Amniotic stem cell (primary cell): ENCODE data around the gene WBP4.
"Not testable (repeated sequence)": the region's sequence is repeated elsewhere in the genome, so short reads cannot be mapped to it uniquely, and the experiment has no call there.

ENCODE experiments used
- DNase-seq: peaks from one replicate; lab custom pipeline; 2025; lab: John Stamatoyannopoulos, UW

Gene WBP4

GRCh38 chr13:41085961-41086585, 24.8 kb downstream of the WBP4 start:
- no peak for DNase-seq

DNA sequence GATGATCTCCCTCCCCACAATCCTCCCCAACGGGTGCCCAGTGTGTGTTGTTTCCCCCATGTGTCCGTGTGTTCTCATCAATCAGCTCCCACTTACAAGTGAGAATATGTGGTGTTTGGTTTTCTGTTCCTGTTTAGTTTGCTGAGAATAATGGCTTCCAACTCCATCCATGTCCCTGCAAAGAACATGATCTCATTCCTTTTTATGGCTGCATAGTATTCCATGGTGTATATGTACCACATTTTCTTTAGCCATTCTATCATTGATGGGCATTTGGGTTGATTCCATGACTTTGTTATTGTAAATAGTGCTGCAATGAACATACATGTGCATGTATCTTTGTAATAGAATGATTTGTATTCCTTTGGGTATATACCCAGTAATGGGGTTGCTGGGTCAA, 34.4 kb downstream of the WBP4 start:
- DNase-seq: not testable (repeated sequence)

DNA sequence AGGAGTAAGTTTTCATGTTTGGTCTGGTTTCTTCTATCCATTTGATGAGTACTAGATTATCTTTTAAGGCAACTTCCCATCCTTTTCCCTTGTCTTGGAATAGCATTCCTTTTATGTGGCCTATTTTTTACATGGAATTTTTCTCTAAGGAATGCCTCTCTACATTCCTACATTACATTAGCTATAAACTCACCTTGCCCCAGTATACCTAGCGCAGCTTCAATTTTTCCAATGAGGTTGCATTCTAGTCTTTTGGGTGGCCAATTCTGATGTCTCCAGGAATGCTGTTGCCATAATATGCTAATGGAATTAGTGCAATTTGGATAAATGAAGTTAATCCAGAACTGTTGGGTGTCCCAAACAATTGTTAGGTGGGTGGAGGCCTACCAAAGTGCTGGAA, 37.5 kb downstream of the WBP4 start:
- DNase-seq: no peak

DNA sequence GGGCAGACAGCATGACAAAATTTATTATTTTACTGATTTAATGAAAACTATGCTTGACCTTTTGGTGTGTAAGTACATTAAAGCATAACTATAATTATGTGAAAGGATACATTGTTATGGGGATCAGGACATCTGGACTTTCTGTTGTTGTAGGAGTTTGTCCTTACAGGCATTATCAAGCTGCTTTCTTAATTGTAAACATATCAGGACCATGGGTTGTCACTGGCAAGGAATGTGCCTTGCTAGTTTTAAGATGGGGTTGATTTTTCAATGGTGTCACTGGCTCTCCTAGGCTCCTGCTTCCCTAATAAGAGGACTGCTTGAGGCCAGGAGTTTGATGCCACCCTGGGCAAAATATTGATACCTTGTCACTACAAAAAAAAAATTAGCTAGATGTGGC, 38.7 kb downstream of the WBP4 start:
- DNase-seq: no peak

DNA sequence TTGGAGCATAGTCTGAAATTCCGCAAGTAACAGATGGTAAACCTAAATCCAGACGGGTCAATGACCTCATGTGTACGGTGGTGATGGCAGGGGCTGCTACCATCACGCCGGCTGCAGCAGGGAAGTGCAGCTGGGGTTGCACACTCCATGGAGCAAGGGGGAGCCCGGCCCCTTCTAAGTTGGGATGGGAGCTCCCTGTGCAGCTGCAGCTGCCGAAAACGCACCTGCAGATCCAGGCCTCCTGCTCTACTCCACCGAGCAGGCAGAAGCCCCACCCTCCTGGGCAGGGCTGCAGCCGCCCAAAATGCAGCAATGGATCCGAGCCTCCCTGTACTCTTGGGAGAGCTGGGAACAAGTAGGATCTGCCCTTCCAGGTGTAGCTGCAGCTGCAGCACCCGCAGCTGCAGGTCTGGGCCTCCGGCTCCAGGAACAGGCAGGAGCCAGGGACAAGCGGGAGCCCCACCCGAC, 45.8 kb downstream of the WBP4 start:
- no peak for DNase-seq

GRCh38 chr13:41107584-41108014, 46.3 kb downstream of the WBP4 start:
- DNase-seq: no peak

DNA sequence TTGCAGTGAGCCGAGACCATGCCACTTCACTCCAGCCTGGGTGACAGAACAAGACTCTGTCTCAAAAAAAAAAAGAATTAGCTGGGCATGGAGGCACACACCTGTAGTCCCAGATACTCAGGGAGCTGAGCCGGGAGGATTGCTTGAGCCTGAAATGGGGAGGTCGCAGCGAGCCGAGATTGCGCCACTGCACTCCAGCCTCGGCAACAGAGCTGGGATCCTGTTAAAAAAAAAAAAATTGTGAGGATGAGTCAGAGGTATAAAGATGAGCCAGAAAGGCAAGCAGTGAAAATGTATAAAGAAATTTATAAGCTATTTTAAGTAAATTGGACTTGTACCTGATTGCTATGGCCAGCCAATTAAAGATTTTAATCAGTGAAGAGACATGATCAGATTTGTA, 50.1 kb downstream of the WBP4 start:
- no peak for DNase-seq

GRCh38 chr13:41117869-41118268, 56.6 kb downstream of the WBP4 start:
- no peak for DNase-seq

GRCh38 chr13:41122838-41123237, 61.5 kb downstream of the WBP4 start:
- DNase-seq: no peak

GRCh38 chr13:41127701-41128100, 66.4 kb downstream of the WBP4 start:
- no peak for DNase-seq

DNA sequence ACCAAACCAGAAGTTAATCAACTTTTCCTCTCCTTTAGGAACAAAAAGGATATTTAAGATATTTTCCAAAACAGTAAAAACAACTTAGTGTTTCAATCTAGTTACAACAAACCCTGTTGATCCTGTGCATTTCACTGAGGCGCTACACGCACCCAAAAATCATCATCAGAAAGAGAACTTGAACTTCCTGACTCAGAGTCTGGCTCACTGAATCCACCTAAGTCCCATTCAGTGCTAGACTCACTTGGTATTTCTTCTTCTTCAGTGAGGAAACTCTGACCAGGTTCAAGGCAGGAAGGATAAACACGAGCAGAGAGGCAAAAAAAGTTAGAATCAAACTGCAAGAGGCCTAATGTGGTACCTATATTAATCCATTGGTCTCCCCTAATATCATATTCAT, 69.0 kb downstream of the WBP4 start:
- no peak for DNase-seq

DNA sequence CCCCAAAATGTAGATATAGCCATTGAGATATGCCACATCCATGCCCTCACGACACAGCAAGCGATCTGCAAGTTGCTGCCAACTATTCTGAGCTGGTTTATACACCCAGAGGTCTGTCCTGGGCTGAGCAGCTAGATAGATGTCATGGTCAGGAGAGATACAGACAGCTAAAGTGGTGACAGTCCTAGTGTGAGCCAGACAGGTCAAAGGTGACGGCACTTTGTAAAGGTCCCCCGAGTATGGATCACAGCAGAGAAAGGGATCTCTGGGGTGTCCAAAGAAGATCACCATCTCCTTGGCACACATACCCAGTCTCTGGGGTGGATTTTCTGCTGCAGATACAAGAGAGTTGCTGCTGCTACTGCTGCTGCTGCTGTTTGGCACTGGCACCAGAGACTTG, 69.9 kb downstream of the WBP4 start:
- DNase-seq: not testable (repeated sequence)

GRCh38 chr13:41131660-41132511, 70.6 kb downstream of the WBP4 start:
- DNase-seq: not testable (repeated sequence)

GRCh38 chr13:41132512-41133152, 71.3 kb downstream of the WBP4 start, which contains the start of gene KBTBD6:
Gene KBTBD6, minus strand, starts transcription at chr13:41132802. Its CDS starts 291 bp downstream, at chr13:41132511.
- peak; percentile 99 for DNase-seq
